GM12892 (cell line): ENCODE data around the gene THOC6.
"Not testable (repeated sequence)": the region's sequence is repeated elsewhere in the genome, so short reads cannot be mapped to it uniquely, and the experiment has no call there.

Experiments
- DNase-seq: peaks from one replicate; pipeline ENCODE4 v3.0.0; 2011; ENCODE audit not compliant: insufficient read length
- FAIRE-seq: peaks from 2 replicates; lab custom pipeline; 2011; peaks lifted over from hg19 to GRCh38; lab: Jason Lieb, UNC
- POLR2A ChIP-seq: IDR thresholded peaks from 2 replicates; pipeline ENCODE4 v1.6.1; 2011; ENCODE audit warnings: low read depth, low read length, control low read depth
- POLR2AphosphoS5 ChIP-seq: IDR thresholded peaks from 2 replicates; pipeline ENCODE4 v1.6.1; 2011; ENCODE audit warnings: low read depth, low read length, control low read depth
- TAF1 ChIP-seq: IDR thresholded peaks from 2 replicates; pipeline ENCODE4 v1.6.1; 2011; ENCODE audit warnings: low read depth, mild to moderate bottlenecking, control low read depth, low read length, borderline replicate concordance

The THOC6 gene

GRCh38 chr16:3063625-3064386 lies 40.0 kb downstream of the THOC6 start:
- FAIRE-seq = no peak
- TF ChIP-seq POLR2A (no peak), TAF1 (no peak), POLR2AphosphoS5 (no peak)
- DNase-seq = no peak

- DNase-seq (no peak), FAIRE-seq (peak; percentile 73)
- TF ChIP-seq POLR2A (peak; percentile 61; the same call in 1 of the 2 replicates), TAF1 (no peak)
Observed at GRCh38 chr16:3065069-3065741, 41.4 kb downstream of the THOC6 start, which contains the start of gene IL32. Gene IL32 (plus strand): TSS chr16:3065640. CDS start chr16:3065812, 172 bp downstream.

DNA sequence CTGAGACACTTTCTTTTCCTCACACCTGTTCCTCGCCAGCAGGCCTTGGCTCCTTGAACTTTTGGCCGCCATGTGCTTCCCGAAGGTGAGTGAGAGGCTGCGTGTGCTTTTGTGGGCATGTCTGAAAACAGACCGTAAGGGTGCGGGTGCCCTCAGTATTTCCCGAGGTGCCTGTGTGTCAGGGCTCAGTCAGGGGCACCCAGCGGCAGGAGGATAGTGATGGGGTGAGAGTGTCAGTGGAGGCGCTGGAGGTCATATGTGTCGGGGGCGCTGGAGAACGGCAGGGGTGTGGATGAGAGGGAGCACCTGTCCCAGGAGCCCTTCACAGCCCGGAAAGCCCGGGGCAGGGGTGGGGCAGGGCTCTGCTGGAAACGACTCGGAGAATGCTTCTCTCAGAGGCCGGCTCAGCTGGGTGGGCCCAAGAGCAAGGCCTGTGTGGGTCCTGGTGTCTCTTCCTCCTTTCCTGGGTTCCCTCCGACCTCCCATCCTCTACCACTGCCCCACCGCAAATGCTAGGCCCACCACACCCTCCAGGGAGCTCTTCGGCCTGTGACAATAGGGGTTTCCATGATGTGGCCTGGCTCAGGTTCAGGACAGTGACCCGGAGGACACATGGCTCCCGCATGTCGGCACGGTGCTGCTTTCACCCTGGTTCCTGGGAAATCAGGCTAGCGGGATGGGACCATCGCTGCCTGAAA lies 42.1 kb downstream of the THOC6 start:
- DNase-seq (no peak), FAIRE-seq (peak; percentile 53)
- no peak for TF ChIP-seq POLR2A

DNA sequence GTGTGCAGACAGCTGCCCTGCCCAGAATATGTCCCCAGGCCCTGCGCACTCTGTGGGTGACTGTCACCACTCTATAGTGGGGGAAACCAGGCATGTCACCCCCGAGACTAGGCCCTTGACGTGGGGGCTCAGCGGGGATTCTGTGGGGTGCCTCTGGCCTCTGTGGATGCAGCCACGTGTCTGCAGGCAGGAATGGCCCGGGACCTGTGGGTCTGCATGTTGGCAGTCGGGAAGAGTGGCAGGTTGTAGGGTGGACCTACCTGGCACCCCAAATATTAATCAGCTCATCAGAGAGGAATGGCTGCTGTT lies 42.6 kb downstream of the THOC6 start:
- FAIRE-seq = no peak
- DNase-seq = no peak
- TF ChIP-seq TAF1 (no peak), POLR2AphosphoS5 (no peak), POLR2A (no peak)

DNA sequence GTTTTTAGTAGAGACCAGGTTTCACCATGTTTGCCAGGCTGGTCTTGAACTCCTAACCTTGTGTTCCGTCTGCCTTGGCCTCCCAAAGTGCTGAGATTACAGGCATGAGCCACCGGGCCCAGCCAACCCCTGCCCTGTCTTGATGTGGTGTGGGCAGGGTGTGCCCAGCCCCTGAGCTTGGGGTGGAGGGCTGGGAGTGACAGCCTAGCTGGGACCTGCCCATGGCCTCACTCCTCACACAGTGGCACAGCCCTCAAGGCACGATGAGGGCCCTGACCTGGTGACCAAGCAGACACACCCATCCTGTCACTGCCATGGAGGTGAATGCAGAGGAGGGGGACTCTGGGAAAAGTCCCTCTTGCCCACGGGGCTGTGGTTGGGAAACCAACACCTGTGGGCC lies 44.7 kb downstream of the THOC6 start:
- FAIRE-seq = no peak
- TF ChIP-seq POLR2AphosphoS5 (no peak), POLR2A (no peak), TAF1 (no peak)
- DNase-seq = no peak

- DNase-seq, FAIRE-seq: not testable (repeated sequence)
Observed at GRCh38 chr16:3069146-3069545, 45.3 kb downstream of the THOC6 start.

DNA sequence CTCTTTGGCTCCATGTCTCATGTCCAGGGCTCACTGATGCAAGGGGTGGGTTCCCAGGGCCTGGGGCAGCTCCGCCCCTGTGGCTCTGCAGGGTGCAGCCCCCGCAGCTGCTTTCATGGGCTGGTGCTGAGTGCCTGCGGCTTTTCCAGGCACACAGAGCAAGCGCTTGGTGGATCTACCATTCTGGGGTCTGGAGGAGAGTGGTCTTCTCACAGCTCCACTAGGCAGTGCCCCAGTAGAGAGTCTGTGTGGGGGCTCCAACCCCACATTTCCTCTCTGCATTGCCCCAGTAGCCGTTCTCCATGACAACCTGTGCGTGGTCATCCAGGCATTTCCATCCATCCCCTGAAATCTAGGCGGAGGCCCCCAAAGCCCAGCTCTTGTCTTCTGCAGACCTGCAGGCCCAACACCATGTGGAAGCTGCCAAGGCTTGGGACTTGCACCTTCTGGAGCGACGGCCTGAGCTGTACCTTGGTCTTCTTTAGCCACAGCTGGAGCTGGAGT lies 46.8 kb downstream of the THOC6 start:
- FAIRE-seq = no peak
- TF ChIP-seq POLR2A = no peak
- no peak for TF ChIP-seq TAF1
- TF ChIP-seq POLR2AphosphoS5 = no peak
- DNase-seq = no peak

DNA sequence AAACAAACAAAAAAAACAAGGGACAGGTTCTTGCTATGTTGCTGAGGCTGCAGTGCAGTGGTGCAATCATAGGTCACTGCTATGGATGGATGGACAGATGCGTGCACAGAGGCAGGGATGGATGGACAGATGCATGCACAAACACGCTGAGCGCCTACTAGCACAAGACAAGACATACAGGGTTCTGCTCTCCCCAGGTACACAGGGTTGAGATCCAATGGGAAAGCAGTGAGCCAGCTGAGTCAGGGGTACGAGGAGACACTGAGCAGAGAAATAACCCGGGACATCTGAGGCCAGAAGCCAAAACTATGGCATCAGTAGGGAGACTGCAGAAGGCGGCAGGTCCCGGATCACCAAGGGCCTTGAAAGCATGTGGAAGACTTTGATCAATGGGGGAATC lies 47.8 kb downstream of the THOC6 start:
- FAIRE-seq (no peak), DNase-seq (no peak)
- TF ChIP-seq POLR2AphosphoS5 = no peak
- no peak for TF ChIP-seq TAF1
- no peak for TF ChIP-seq POLR2A

DNA sequence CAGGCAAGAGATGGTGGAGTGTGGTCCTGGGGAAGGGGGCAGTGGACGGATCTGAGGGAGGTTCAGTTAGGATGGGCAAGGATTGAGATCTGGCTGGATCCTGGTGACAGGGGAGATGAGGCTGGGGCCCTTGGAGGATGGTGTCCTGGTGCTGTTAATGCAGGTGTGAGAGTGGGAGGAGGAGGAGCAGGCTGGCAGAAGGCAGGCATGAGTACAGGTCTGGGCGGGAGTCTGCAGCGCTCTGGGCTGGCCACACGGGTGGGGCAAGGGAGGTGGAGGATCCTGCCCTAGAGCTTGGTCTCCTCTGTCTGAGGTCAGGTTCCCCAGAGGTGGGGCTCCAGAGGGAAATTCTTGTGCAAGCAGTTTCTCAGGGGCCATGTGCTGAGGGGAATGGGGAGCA lies 48.3 kb downstream of the THOC6 start:
- not testable (repeated sequence) for FAIRE-seq, DNase-seq

- DNase-seq = not testable (repeated sequence)
- FAIRE-seq = peak; percentile 78
Observed at GRCh38 chr16:3072576-3073263, 48.9 kb downstream of the THOC6 start.

DNA sequence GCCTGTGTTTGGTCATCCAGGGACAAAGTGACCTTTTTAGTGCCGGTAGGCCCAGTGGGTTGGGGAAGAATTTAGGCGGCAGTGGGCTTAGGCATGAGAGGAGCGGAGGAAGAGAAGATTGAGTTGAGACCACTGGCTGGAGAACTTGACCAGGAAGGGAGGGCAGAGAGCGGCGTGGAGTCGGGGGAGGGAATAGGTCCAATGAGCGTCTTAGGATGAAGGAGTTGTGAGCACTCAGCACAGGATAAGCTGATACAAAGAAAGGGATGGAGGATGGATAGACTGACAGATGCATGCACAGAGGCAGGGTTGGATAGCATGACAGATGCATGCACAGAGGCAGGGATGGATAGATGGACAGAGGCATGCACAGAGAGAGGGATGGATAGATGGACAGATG lies 49.6 kb downstream of the THOC6 start:
- FAIRE-seq (no peak), DNase-seq (no peak)
- TF ChIP-seq POLR2A (no peak), TAF1 (no peak), POLR2AphosphoS5 (no peak)

DNA sequence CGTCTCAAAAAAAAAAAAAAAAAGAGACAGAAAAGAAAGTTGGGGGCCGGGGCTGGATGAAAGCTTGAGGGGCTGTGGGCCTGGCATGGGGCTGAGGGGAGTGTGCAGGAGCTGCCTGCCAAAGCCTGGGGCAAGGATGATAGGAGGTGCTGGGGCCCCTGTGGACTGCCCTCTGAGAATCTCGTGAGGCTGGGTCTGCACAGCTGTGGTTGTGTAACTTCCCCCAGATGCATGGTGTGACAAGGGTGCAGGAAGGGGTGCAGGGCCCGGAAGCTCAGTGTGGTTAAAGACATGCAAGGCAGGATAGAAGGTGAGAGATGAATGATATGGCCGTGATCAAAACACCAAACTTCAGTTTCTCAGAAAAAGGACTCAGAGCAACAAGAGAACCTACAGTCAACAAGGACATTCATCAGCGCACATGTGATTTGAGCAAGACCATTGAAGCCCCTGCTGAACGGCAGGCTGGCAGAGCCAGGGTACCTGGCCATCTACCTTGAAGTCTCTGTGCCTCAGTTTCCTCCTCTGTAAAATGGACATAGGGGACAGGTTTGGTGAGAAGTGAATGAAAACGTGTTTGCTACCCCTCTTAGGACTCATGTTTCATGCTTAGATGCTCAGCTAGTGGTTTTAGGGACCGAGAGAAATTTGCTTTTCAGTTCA lies 51.2 kb downstream of the THOC6 start:
- FAIRE-seq = peak; percentile 94
- TF ChIP-seq POLR2AphosphoS5 (no peak), POLR2A (0 out of 2 replicates have a peak, but pooled peaks have one; percentile 9)
- DNase-seq = peak; percentile 71
